ENCODE measurements around the gene BTBD16. TPM values are rescaled to one million over a fixed set of nuclear protein-coding genes. Genes with fewer than 3 reads are reported as not detected.

BTBD16 gene
- polyA plus RNA-seq, 3 donors = not detected

GRCh38 chr10:122354383-122354782, 83.3 kb downstream of the BTBD16 start:
- Mint-ChIP-seq H3K4me3 (no peak overlapping the region), H3K4me1 (no peaks in the 10 kb centered on the region), H3K27ac (peak overlapping the region in 1 of 7 donors; percentile 43), H3K9me3 (peaks cover 0 to 15% (median 11%) of the 10 kb centered on the region in 7 donors), H3K27me3 (ENCODE audit: low read depth in 3 of 3) (peaks cover 0 to 7% (median 7%) of the 10 kb centered on the region in 3 donors), H3K36me3 (no peaks in the 10 kb centered on the region)
- H4K20me1 ChIP-seq (ENCODE audit: insufficient read depth, low read length) = no peaks in the 10 kb centered on the region
- H3K4me1 ChIP-seq (ENCODE audit: control insufficient read depth in 1 of 2, insufficient read depth in 2 of 2, low read length in 2 of 2) = no peaks in the 10 kb centered on the region
- TF ChIP-seq CTCF (IDR thresholded peaks at IDR 0.05) = no peak
- H3K4me3 ChIP-seq (replicated peaks in 1 of 3; ENCODE audit: low read depth in 2 of 3, low read length in 3 of 3) = no peak overlapping the region
- H3K36me3 ChIP-seq (replicated peaks in 1 of 2; ENCODE audit: control insufficient read depth in 1 of 2, insufficient read depth in 2 of 2, low read length in 2 of 2) = no peaks in the 10 kb centered on the region
- no peak overlapping the region for H2AFZ ChIP-seq (ENCODE audit: insufficient read depth, low read depth, low read length, poor library complexity, severe bottlenecking)
- H3K9me3 ChIP-seq (replicated peaks in 1 of 2; ENCODE audit: control insufficient read depth in 1 of 2, insufficient read depth in 1 of 2, low read length in 2 of 2) = no peaks in the 10 kb centered on the region
- WGBS (ENCODE audit: insufficient coverage) = no CpG with 5 or more reads among the region's 2 CpGs
- intact Hi-C loops (cut with micrococcal nuclease) = no loop called here
- DNase-seq = no peak
- no peak overlapping the region for H3K9ac ChIP-seq (ENCODE audit: insufficient read depth, low read length, poor library complexity, severe bottlenecking)
- H3K79me2 ChIP-seq (ENCODE audit: insufficient read depth, low read length) = no peaks in the 10 kb centered on the region
- no peaks in the 10 kb centered on the region for H3K27me3 ChIP-seq (ENCODE audit: control insufficient read depth in 2 of 2, insufficient read depth in 2 of 2, low read length in 2 of 2)
- no peak overlapping the region for H3K27ac ChIP-seq (ENCODE audit: low read depth in 1 of 2, low read length in 2 of 2)
- H3K4me2 ChIP-seq (replicated peaks; ENCODE audit: extremely low read depth, low read length, poor library complexity, severe bottlenecking) = no peak overlapping the region

GRCh38 chr10:122357685-122358084, 86.6 kb downstream of the BTBD16 start:
- no peaks in the 10 kb centered on the region for H3K4me1 Mint-ChIP-seq
- no peak overlapping the region for H3K27ac Mint-ChIP-seq
- WGBS (ENCODE audit: insufficient coverage) = 94% methylated on average over 2 of the region's 4 CpGs
- H3K27me3 Mint-ChIP-seq (ENCODE audit: low read depth in 3 of 3) = peaks cover 3 to 12% (median 8%) of the 10 kb centered on the region in 3 donors
- no peak for DNase-seq
- no peaks in the 10 kb centered on the region for H3K36me3 Mint-ChIP-seq
- no peak overlapping the region for H3K4me3 ChIP-seq (replicated peaks in 1 of 3; ENCODE audit: low read depth in 2 of 3, low read length in 3 of 3)
- H3K79me2 ChIP-seq (ENCODE audit: insufficient read depth, low read length) = no peaks in the 10 kb centered on the region
- H3K9me3 Mint-ChIP-seq = peaks cover 0 to 16% (median 11%) of the 10 kb centered on the region in 7 donors
- no peak overlapping the region for H3K27ac ChIP-seq (ENCODE audit: low read depth in 1 of 2, low read length in 2 of 2)
- intact Hi-C loops (cut with micrococcal nuclease) = no loop called here
- no peak overlapping the region for H3K4me2 ChIP-seq (replicated peaks; ENCODE audit: extremely low read depth, low read length, poor library complexity, severe bottlenecking)
- H3K4me1 ChIP-seq (ENCODE audit: control insufficient read depth in 1 of 2, insufficient read depth in 2 of 2, low read length in 2 of 2) = no peaks in the 10 kb centered on the region
- H3K9me3 ChIP-seq (replicated peaks in 1 of 2; ENCODE audit: control insufficient read depth in 1 of 2, insufficient read depth in 1 of 2, low read length in 2 of 2) = no peaks in the 10 kb centered on the region
- H3K36me3 ChIP-seq (replicated peaks in 1 of 2; ENCODE audit: control insufficient read depth in 1 of 2, insufficient read depth in 2 of 2, low read length in 2 of 2) = no peaks in the 10 kb centered on the region
- no peak overlapping the region for H3K4me3 Mint-ChIP-seq
- no peak for TF ChIP-seq CTCF (IDR thresholded peaks at IDR 0.05)
- H4K20me1 ChIP-seq (ENCODE audit: insufficient read depth, low read length) = no peaks in the 10 kb centered on the region
- no peak overlapping the region for H3K9ac ChIP-seq (ENCODE audit: insufficient read depth, low read length, poor library complexity, severe bottlenecking)
- H2AFZ ChIP-seq (ENCODE audit: insufficient read depth, low read depth, low read length, poor library complexity, severe bottlenecking) = no peak overlapping the region
- H3K27me3 ChIP-seq (ENCODE audit: control insufficient read depth in 2 of 2, insufficient read depth in 2 of 2, low read length in 2 of 2) = no peaks in the 10 kb centered on the region
